H1 (cell line): Measurements from ENCODE around the gene GSC. TPM values are rescaled to one million over a fixed set of nuclear protein-coding genes. Genes with fewer than 3 reads are reported as not detected.

ENCODE experiments used
- polyA plus RNA-seq, 7 experiments: library from polyadenylated mRNA; depleted of rRNA in 3 of 7; stranded (reverse) in 5 of 7; unstranded in 2 of 7; fragments of >200 nt in 5 of 7; fragments of 200-250 nt in 2 of 7; gene quantifications; 1 replicate in 5 of 7; 2 replicates in 1 of 7; 4 replicates in 1 of 7; pipeline versions ENCODE4 v1.2.1 to v1.2.3, GENCODE V29; 2011 to 2013; ENCODE audit warnings: missing spikeins in 2 of 7, mixed read lengths in 2 of 7
- total RNA-seq: library from RNA; stranded (reverse); fragmentation: NEBNext Ultra II Directional; extraction: Animal tissue kit (Norgen Biotek cat#: 25700); gene quantifications from 2 replicates; pipeline ENCODE4 v1.2.1, GENCODE V29; 2021
- TF ChIP-seq, protein P1 (sequence below): IDR thresholded peaks from 2 replicates; pipeline ENCODE4 v1.6.1; 2012; ENCODE audit warnings: inconsistent platforms

Gene GSC
- total and polyA plus RNA-seq, 2 of the 8 experiments (the other 6 are each of a cell fraction or from before 2014, with no cell fraction given), result 0.17 to 0.54 TPM

GRCh38 chr14:94774344-94775090 lies 4.6 kb upstream of the GSC start (continued):
- TF ChIP-seq, protein P1, sequence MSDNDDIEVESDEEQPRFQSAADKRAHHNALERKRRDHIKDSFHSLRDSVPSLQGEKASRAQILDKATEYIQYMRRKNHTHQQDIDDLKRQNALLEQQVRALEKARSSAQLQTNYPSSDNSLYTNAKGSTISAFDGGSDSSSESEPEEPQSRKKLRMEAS, result no peak
